ENCODE results near the gene CLSTN2. TPM values are rescaled to one million over a fixed set of nuclear protein-coding genes. Genes with fewer than 3 reads are reported as not detected.

Gene CLSTN2
- total RNA-seq, 1 experiment from 2014 or later = not detected

- no TSS peak for BruUV-seq (replicated peaks)
- DNase-seq = no peak
- Histone ChIP-seq H3K4me2 (ENCODE audit: low read length) (no peak overlapping the region), H3K9ac (ENCODE audit: low read length) (no peak overlapping the region), H3K36me3 (ENCODE audit: low read depth, low read length) (no peaks in the 10 kb centered on the region), H3K79me2 (ENCODE audit: low read length) (no peaks in the 10 kb centered on the region), H2AFZ (ENCODE audit: low read length) (no peak overlapping the region), H4K20me1 (ENCODE audit: low read length) (no peaks in the 10 kb centered on the region), H3K4me3 (ENCODE audit: low read length) (no peak overlapping the region), H3F3A (ENCODE audit: low read length, unreplicated experiment) (no peaks in the 10 kb centered on the region), H3K27me3 (ENCODE audit: low read length) (no peaks in the 10 kb centered on the region), H3K9me2 (replicated peaks; ENCODE audit: low read length) (no peaks in the 10 kb centered on the region), H3K27ac (ENCODE audit: low read length) (no peak overlapping the region), H3K9me3 (ENCODE audit: low read length) (no peaks in the 10 kb centered on the region), H3K4me1 (ENCODE audit: insufficient read depth, low read length) (no peaks in the 10 kb centered on the region)
- TF ChIP-seq EZH2 (IDR thresholded peaks at IDR 0.05; ENCODE audit: low read length, unreplicated experiment) (no peak), EZH2phosphoT487 (IDR thresholded peaks at IDR 0.05; ENCODE audit: borderline replicate concordance, low read length) (no peak)
- TF ChIP-seq, protein P1, sequence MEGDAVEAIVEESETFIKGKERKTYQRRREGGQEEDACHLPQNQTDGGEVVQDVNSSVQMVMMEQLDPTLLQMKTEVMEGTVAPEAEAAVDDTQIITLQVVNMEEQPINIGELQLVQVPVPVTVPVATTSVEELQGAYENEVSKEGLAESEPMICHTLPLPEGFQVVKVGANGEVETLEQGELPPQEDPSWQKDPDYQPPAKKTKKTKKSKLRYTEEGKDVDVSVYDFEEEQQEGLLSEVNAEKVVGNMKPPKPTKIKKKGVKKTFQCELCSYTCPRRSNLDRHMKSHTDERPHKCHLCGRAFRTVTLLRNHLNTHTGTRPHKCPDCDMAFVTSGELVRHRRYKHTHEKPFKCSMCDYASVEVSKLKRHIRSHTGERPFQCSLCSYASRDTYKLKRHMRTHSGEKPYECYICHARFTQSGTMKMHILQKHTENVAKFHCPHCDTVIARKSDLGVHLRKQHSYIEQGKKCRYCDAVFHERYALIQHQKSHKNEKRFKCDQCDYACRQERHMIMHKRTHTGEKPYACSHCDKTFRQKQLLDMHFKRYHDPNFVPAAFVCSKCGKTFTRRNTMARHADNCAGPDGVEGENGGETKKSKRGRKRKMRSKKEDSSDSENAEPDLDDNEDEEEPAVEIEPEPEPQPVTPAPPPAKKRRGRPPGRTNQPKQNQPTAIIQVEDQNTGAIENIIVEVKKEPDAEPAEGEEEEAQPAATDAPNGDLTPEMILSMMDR (conservative IDR thresholded peaks at IDR 0.05; ENCODE audit: low read depth, low read length) = no peak
- no peak for ATAC-seq
- ChIA-PET CTCF (no interaction called here), POLR2A (ENCODE audit: unreplicated experiment) (interaction anchor here (0.6 kb wide), 1 partner anchor 37 kb away, joined by 3 read pairs; no protein-coding TSS in a partner anchor)
- intact Hi-C loops (cut with micrococcal nuclease) = no loop called here
Observed at GRCh38 chr3:140296796-140297352, 361.9 kb downstream of the CLSTN2 start.

GRCh38 chr3:140298043-140298442 is 363.1 kb downstream of the CLSTN2 start:
- ATAC-seq (no peak), DNase-seq (no peak)
- no TSS peak for BruUV-seq (replicated peaks)
- H2AFZ ChIP-seq (ENCODE audit: low read length) = no peak overlapping the region
- no peak overlapping the region for H3K9ac ChIP-seq (ENCODE audit: low read length)
- H3K79me2 ChIP-seq (ENCODE audit: low read length) = no peaks in the 10 kb centered on the region
- no peaks in the 10 kb centered on the region for H3F3A ChIP-seq (ENCODE audit: low read length, unreplicated experiment)
- H3K27ac ChIP-seq (ENCODE audit: low read length) = no peak overlapping the region
- no peaks in the 10 kb centered on the region for H3K27me3 ChIP-seq (ENCODE audit: low read length)
- POLR2A ChIA-PET (ENCODE audit: unreplicated experiment) = no interaction called here
- TF ChIP-seq EZH2 (IDR thresholded peaks at IDR 0.05; ENCODE audit: low read length, unreplicated experiment) (no peak), EZH2phosphoT487 (IDR thresholded peaks at IDR 0.05; ENCODE audit: borderline replicate concordance, low read length) (no peak)
- TF ChIP-seq, protein P1 (conservative IDR thresholded peaks at IDR 0.05; ENCODE audit: low read depth, low read length) = no peak
- H3K4me3 ChIP-seq (ENCODE audit: low read length) = no peak overlapping the region
- no peaks in the 10 kb centered on the region for H3K9me2 ChIP-seq (replicated peaks; ENCODE audit: low read length)
- H3K4me2 ChIP-seq (ENCODE audit: low read length) = no peak overlapping the region
- CTCF ChIA-PET = no interaction called here
- no peaks in the 10 kb centered on the region for H4K20me1 ChIP-seq (ENCODE audit: low read length)
- H3K36me3 ChIP-seq (ENCODE audit: low read depth, low read length) = no peaks in the 10 kb centered on the region
- H3K4me1 ChIP-seq (ENCODE audit: insufficient read depth, low read length) = no peaks in the 10 kb centered on the region
- intact Hi-C loops (cut with micrococcal nuclease) = no loop called here
- no peaks in the 10 kb centered on the region for H3K9me3 ChIP-seq (ENCODE audit: low read length)

DNA sequence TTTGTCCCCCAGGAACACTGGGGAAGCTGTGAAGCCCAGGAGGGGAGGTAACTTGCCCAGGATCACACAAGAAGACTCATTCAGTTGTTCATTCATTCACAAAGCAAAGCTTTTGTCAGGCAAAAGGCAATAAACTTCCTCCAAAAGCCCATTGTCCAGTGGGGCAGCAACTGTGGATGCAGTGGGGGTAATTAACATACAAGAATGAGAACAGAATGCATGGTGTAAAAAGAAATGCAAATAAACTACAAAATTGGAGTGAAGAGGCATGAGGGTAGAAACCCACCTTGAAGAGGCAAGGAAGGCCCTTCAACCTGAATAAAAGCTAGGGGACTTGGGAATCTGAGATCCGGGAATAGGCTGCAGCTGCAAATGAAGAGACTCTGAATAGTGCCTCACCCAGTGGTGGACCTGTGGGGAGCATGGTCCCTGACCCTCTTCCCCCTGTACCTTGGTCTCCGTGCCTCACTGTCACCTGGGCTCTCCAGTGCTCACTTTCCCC is 363.6 kb downstream of the CLSTN2 start:
- intact Hi-C loops (cut with micrococcal nuclease) = no loop called here
- ChIA-PET CTCF (no interaction called here), POLR2A (ENCODE audit: unreplicated experiment) (no interaction called here)
- Histone ChIP-seq H3K36me3 (ENCODE audit: low read depth, low read length) (no peaks in the 10 kb centered on the region), H3K9me3 (ENCODE audit: low read length) (no peaks in the 10 kb centered on the region), H3K27ac (ENCODE audit: low read length) (no peak overlapping the region), H2AFZ (ENCODE audit: low read length) (no peak overlapping the region), H3K4me3 (ENCODE audit: low read length) (no peak overlapping the region), H3K79me2 (ENCODE audit: low read length) (no peaks in the 10 kb centered on the region), H3K9ac (ENCODE audit: low read length) (no peak overlapping the region), H3K9me2 (replicated peaks; ENCODE audit: low read length) (no peaks in the 10 kb centered on the region), H4K20me1 (ENCODE audit: low read length) (no peaks in the 10 kb centered on the region), H3K4me2 (ENCODE audit: low read length) (no peak overlapping the region), H3F3A (ENCODE audit: low read length, unreplicated experiment) (no peaks in the 10 kb centered on the region), H3K4me1 (ENCODE audit: insufficient read depth, low read length) (no peaks in the 10 kb centered on the region), H3K27me3 (ENCODE audit: low read length) (no peaks in the 10 kb centered on the region)
- TF ChIP-seq EZH2phosphoT487 (IDR thresholded peaks at IDR 0.05; ENCODE audit: borderline replicate concordance, low read length) (no peak), EZH2 (IDR thresholded peaks at IDR 0.05; ENCODE audit: low read length, unreplicated experiment) (no peak)
- TF ChIP-seq, protein P1 (conservative IDR thresholded peaks at IDR 0.05; ENCODE audit: low read depth, low read length) = no peak
- ATAC-seq (no peak), DNase-seq (no peak)
- BruUV-seq (replicated peaks) = no TSS peak

All from PC-3 (cell line).